Endothelial cell of umbilical vein (primary cell): ENCODE measurements around the gene ADAMTS19. TPM values are rescaled to one million over a fixed set of nuclear protein-coding genes. Genes with fewer than 3 reads are reported as not detected.

Experiments
- BruUV-seq: library from RNA; stranded (reverse); fragments of 400-500 nt; replicated peaks from 2 replicates; lab custom pipeline; 2021; lab: Mats Ljungman, UMichigan
- CTCF ChIA-PET: fragments of 300-600, 350-600 bp; sonication (Branson Sonifier 250); formaldehyde crosslinking; loops from one replicate; lab custom pipeline; 2021; ENCODE audit warnings: antibody characterized with exemption, inconsistent platforms; lab: Charles Lee
- POLR2A ChIA-PET: fragments of 300-600, 350-600 bp; sonication (Branson Sonifier 250); formaldehyde crosslinking; loops from one replicate; lab custom pipeline; 2021; ENCODE audit warnings: antibody characterized with exemption, inconsistent platforms; lab: Charles Lee
- DNase-seq: peaks from one replicate; pipeline ENCODE4 v3.0.0-alpha.2; 2011; ENCODE audit warnings: low read depth, low spot score
- FAIRE-seq: peaks from 2 replicates; lab custom pipeline; 2011; peaks lifted over from hg19 to GRCh38; lab: Jason Lieb, UNC
- H2AFZ ChIP-seq: 2 replicates; pipeline ENCODE4 v1.6.0; 2012; ENCODE audit warnings: low read depth, low read length, control low read depth, inconsistent platforms
- H3K27ac ChIP-seq: 2 replicates; pipeline ENCODE4 v1.5.1; 2011; ENCODE audit warnings: low read depth, mild to moderate bottlenecking, control low read depth, low read length, moderate library complexity; ENCODE audit not compliant: insufficient read depth
- H3K27me3 ChIP-seq, 2 experiments: 2 replicates each; pipeline versions ENCODE4 v1.6.0 to v1.6.1; 2011; ENCODE audit warnings: low read length in 2 of 2, mixed read lengths in 1 of 2; ENCODE audit not compliant: control insufficient read depth in 2 of 2, insufficient read depth in 2 of 2
- H3K36me3 ChIP-seq, 2 experiments: 2 replicates in 1 of 2; 3 replicates in 1 of 2; pipeline ENCODE4 v1.5.1; 2011; ENCODE audit warnings: low read length in 2 of 2, mild to moderate bottlenecking in 1 of 2, moderate library complexity in 1 of 2; ENCODE audit not compliant: control insufficient read depth in 2 of 2, insufficient read depth in 2 of 2; ENCODE audit errors: extremely low read depth in 1 of 2
- H3K4me1 ChIP-seq: 3 replicates; pipeline ENCODE4 v1.5.1; 2011; ENCODE audit warnings: mild to moderate bottlenecking, low read length; ENCODE audit not compliant: control insufficient read depth, insufficient read depth; ENCODE audit errors: extremely low read depth
- H3K4me2 ChIP-seq: 2 replicates; pipeline ENCODE4 v1.6.1; 2011; ENCODE audit warnings: low read length, control low read depth, mixed read lengths; ENCODE audit not compliant: insufficient read depth
- H3K4me3 ChIP-seq, 3 experiments: fragments of 200-600 bp in 1 of 3; sonication (generic), shearing (Covaris generic) in 1 of 3; replicated peaks in 1 of 3; 2 replicates each; pipeline ENCODE4 v1.5.1; 2011 to 2016; ENCODE audit warnings: control low read depth in 3 of 3, low read length in 3 of 3, mild to moderate bottlenecking in 2 of 3, inconsistent platforms in 1 of 3, low read depth in 1 of 3, moderate library complexity in 1 of 3; ENCODE audit not compliant: insufficient read depth in 1 of 3
- H3K79me2 ChIP-seq: 2 replicates; pipeline ENCODE4 v1.6.0; 2012; ENCODE audit warnings: low read length, inconsistent platforms; ENCODE audit not compliant: control insufficient read depth, insufficient read depth
- H3K9ac ChIP-seq: replicated peaks from 2 replicates; pipeline ENCODE3; 2011; ENCODE audit warnings: low read length, control low read depth; ENCODE audit not compliant: insufficient read depth; ENCODE audit errors: extremely low read depth
- H3K9me1 ChIP-seq: replicated peaks from 3 replicates; pipeline ENCODE4 v1.6.0; 2011; ENCODE audit warnings: mild to moderate bottlenecking, low read length; ENCODE audit not compliant: control insufficient read depth, insufficient read depth; ENCODE audit errors: extremely low read depth
- H3K9me3 ChIP-seq: replicated peaks from 2 replicates; pipeline ENCODE4 v1.5.1; 2012; ENCODE audit warnings: low read length, inconsistent platforms; ENCODE audit not compliant: control insufficient read depth, insufficient read depth
- H4K20me1 ChIP-seq: replicated peaks from 2 replicates; pipeline ENCODE3; 2011; ENCODE audit warnings: mild to moderate bottlenecking, low read length; ENCODE audit not compliant: control insufficient read depth, insufficient read depth; ENCODE audit errors: extremely low read depth
- CTCF ChIP-seq, 2 donors: IDR thresholded peaks; 1 replicate in 1 of 2; 2 replicates in 1 of 2; pipeline ENCODE4 v1.5.1; 2011; ENCODE audit warnings: low read length in 2 of 2, mild to moderate bottlenecking in 2 of 2, moderate library complexity in 2 of 2, control low read depth in 1 of 2, inconsistent platforms in 1 of 2, low read depth in 1 of 2; ENCODE audit not compliant: insufficient read depth in 1 of 2; ENCODE audit errors: extremely low read depth in 1 of 2
- EZH2 ChIP-seq: IDR thresholded peaks from 2 replicates; pipeline ENCODE4 v1.6.1; 2012; ENCODE audit warnings: borderline replicate concordance, low read depth, mild to moderate bottlenecking, moderate library complexity, low read length, inconsistent platforms; ENCODE audit not compliant: severe bottlenecking
- FOS ChIP-seq: IDR thresholded peaks from 2 replicates; pipeline ENCODE4 v1.6.1; 2011; ENCODE audit warnings: mild to moderate bottlenecking, low read length, moderate library complexity, borderline replicate concordance; ENCODE audit not compliant: insufficient read depth
- GATA2 ChIP-seq: IDR thresholded peaks from 2 replicates; pipeline ENCODE4 v1.7.0; 2011; ENCODE audit warnings: low read depth, mild to moderate bottlenecking, moderate library complexity, mixed read lengths, low read length; ENCODE audit not compliant: insufficient read length, insufficient read depth
- JUN ChIP-seq: IDR thresholded peaks from 2 replicates; pipeline ENCODE4 v1.6.1; 2011; ENCODE audit warnings: borderline replicate concordance, low read depth; ENCODE audit not compliant: insufficient read length, insufficient read depth
- MAX ChIP-seq: IDR thresholded peaks from 2 replicates; pipeline ENCODE4 v1.6.1; 2011; ENCODE audit not compliant: insufficient read depth, insufficient read length
- MYC ChIP-seq: IDR thresholded peaks from one replicate; pipeline ENCODE4 v1.6.1; 2011; ENCODE audit warnings: mild to moderate bottlenecking, low read depth, low read length
- POLR2A ChIP-seq: IDR thresholded peaks from 2 replicates; pipeline ENCODE4 v1.6.1; 2012; ENCODE audit warnings: low read depth, mild to moderate bottlenecking, control low read depth, low read length
- POLR2AphosphoS5 ChIP-seq: IDR thresholded peaks from 2 replicates; pipeline ENCODE4 v1.6.1; 2012; ENCODE audit warnings: low read depth, mild to moderate bottlenecking, control low read depth, low read length, moderate library complexity; ENCODE audit not compliant: insufficient read depth
- dilution Hi-C: fragments of 300-500 bp; cut with MboI; formaldehyde crosslinking; loops from one replicate; pipeline ENCODE4 v1.15.0; 2019; ENCODE audit warnings: low sequenced_read_pairs; ENCODE audit not compliant: extremely low pct_ligation_motif_present
- intact Hi-C: fragments of 100-400 bp; cut with micrococcal nuclease; formaldehyde crosslinking; loops from one replicate; pipeline ENCODE4 v1.10.0; 2022
- polyA plus RNA-seq, 4 experiments: library from polyadenylated mRNA; depleted of rRNA in 3 of 4; stranded (reverse) in 3 of 4; unstranded in 1 of 4; fragments of >200 nt; gene quantifications; 2 replicates each; pipeline versions ENCODE4 v1.2.1 to v1.2.3, GENCODE V29; 2011 to 2012; ENCODE audit warnings: missing spikeins in 1 of 4
- total RNA-seq: library from RNA; stranded (reverse); gene quantifications from 2 replicates; pipeline ENCODE4 v1.2.3, GENCODE V29; 2021

Gene ADAMTS19
- total and polyA plus RNA-seq, 2 donors (not counting 3 experiments of a cell fraction or from before 2014, with no cell fraction given) = not detected

DNA sequence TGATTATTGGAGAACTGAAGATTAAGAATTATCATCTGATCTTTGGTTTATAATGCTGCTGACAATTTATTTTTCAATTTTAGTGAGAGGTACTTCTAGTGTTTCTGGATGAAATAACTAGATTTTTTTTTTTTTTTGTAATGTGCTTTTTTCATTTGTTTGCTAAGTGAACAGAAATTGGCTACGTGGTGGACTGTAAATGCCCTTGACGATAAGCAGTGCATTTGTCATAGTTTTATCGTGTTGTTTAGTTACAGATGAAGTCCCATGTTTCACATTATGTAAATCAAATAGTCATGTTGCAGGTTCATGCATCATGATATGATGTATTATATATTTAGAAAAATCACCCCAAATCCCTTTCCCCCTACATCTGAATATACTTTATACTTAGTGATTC is 81.0 kb downstream of the ADAMTS19 start:
- H3K36me3 ChIP-seq = no peaks in the 10 kb centered on the region
- intact Hi-C loops (loop anchor here (2.0 kb wide), 1 partner anchor 228 kb away; no protein-coding TSS in a partner anchor), dilution Hi-C loops (no loop called here)
- no peak for TF ChIP-seq MAX
- no peak for TF ChIP-seq POLR2A
- no peak for TF ChIP-seq EZH2
- no peak for TF ChIP-seq GATA2
- no peak for TF ChIP-seq POLR2AphosphoS5
- no peak for TF ChIP-seq CTCF (IDR thresholded peaks at IDR 0.05; ENCODE audit: extremely low read depth in 1 of 2, insufficient read depth in 1 of 2, low read depth in 1 of 2, low read length in 2 of 2)
- TF ChIP-seq MYC = no peak
- TF ChIP-seq JUN = no peak
- no peak for TF ChIP-seq FOS
- no peaks in the 10 kb centered on the region for H3K79me2 ChIP-seq
- no peak overlapping the region for H3K4me2 ChIP-seq
- H3K9ac ChIP-seq = no peak overlapping the region
- no peaks in the 10 kb centered on the region for H3K9me3 ChIP-seq
- no peak overlapping the region for H3K4me3 ChIP-seq
- no peak for DNase-seq
- CTCF ChIA-PET = no interaction called here
- no peaks in the 10 kb centered on the region for H3K27me3 ChIP-seq
- no peak overlapping the region for H3K27ac ChIP-seq
- H4K20me1 ChIP-seq = no peaks in the 10 kb centered on the region
- no peaks in the 10 kb centered on the region for H3K4me1 ChIP-seq
- no peaks in the 10 kb centered on the region for H3K9me1 ChIP-seq
- no peak for FAIRE-seq
- BruUV-seq = no TSS peak
- no peak overlapping the region for H2AFZ ChIP-seq
- POLR2A ChIA-PET = no interaction called here
